Measurements from ENCODE around the gene PRKAG3. TPM values are rescaled to one million over a fixed set of nuclear protein-coding genes. Genes with fewer than 3 reads are reported as not detected.

PRKAG3 gene
- total and polyA plus RNA-seq, 9 of the 15 experiments (the other 6 are each of a cell fraction or from before 2014, with no cell fraction given), result not detected

DNA sequence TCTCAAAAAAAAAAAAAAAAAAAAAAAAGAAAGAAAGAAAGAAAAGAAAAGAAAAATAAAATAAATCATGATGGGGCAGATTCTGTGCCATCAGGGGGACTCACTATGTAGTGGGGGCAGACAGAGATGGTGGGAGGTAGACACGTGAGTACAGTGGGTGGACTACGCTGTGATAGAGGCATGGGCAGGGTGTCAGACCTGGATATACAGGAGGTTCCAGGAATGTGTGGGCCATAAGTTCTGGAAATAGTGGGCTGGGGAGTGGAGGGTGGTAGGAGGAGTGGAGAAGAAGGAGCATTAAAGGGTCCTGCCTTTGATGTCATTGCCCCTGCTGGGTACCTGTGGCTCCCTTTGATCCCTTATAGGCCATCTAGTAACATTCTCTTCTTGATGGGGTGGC, 19.2 kb upstream of the PRKAG3 start (continued):
- no peak for TF ChIP-seq STAT5B (CRISPR knock-in tag; IDR thresholded peaks at IDR 0.05)
- TF ChIP-seq CAMTA2 (CRISPR knock-in tag; conservative IDR thresholded peaks at IDR 0.05), result no peak

GRCh38 chr2:218849721-218850120, 18.1 kb upstream of the PRKAG3 start:
- no peak for FAIRE-seq
- WGBS (ENCODE audit: insufficient coverage, low coverage, missing lambda C conversion rate), result 8% methylated on average over 6 of the region's 7 CpGs
- Histone ChIP-seq H2AFZ (ENCODE audit: low read depth, low read length) (no peak overlapping the region), H3K4me3 (no peak overlapping the region), H3K9me3 (replicated peaks; ENCODE audit: control insufficient read depth, insufficient read depth, low read depth, low read length) (no peaks in the 10 kb centered on the region), H4K20me1 (replicated peaks; ENCODE audit: control insufficient read depth, insufficient read depth, low read length) (no peaks in the 10 kb centered on the region), H3K27ac (ENCODE audit: extremely low read depth, low read depth, low read length) (no peak overlapping the region), H3K9me1 (ENCODE audit: control insufficient read depth, insufficient read depth, low read length) (no peaks in the 10 kb centered on the region), H3K36me3 (ENCODE audit: control insufficient read depth, insufficient read depth, low read length) (no peaks in the 10 kb centered on the region), H3K79me2 (ENCODE audit: control insufficient read depth, insufficient read depth, low read length) (no peaks in the 10 kb centered on the region), H3K9ac (ENCODE audit: insufficient read depth in 1 of 2, low read depth in 2 of 2, low read length in 2 of 2) (no peak overlapping the region), H3K4me2 (ENCODE audit: insufficient read depth, low read length) (no peak overlapping the region), H3K27me3 (ENCODE audit: control insufficient read depth in 2 of 2, insufficient read depth in 2 of 2, low read length in 2 of 2) (peaks cover 0 to 10% of the 10 kb centered on the region in 2 experiments; a peak in 2 of 5 replicates), H3K4me1 (replicated peaks in 1 of 2; ENCODE audit: control insufficient read depth in 2 of 2, insufficient read depth in 2 of 2, low read length in 2 of 2) (no peaks in the 10 kb centered on the region; a peak in 1 of 5 replicates)
- in situ Hi-C loops (cut with MboI) (loop anchor here (10.0 kb wide), 2 partner anchors 125 to 265 kb away; no protein-coding TSS in a partner anchor), intact Hi-C loops (cut with micrococcal nuclease) (loop anchor here (5.0 to 10.0 kb wide), 4 partner anchors 137 to 682 kb away; partner anchors contain the start of genes CXCR1 and TTLL4)
- CTCF ChIA-PET (ENCODE audit: low intra/inter-chr PET ratio), result no interaction called here
- no peak for ATAC-seq
- POLR2A ChIA-PET, result interaction anchor here (0.8 kb wide), 1 partner anchor 192 kb away, joined by 6 read pairs; no protein-coding TSS in a partner anchor
- BruUV-seq (replicated peaks), result no TSS peak
- no peak for DNase-seq (ENCODE audit: extremely low read depth in 1 of 4, low spot score in 3 of 4)
- TF ChIP-seq PHF20 (IDR thresholded peaks at IDR 0.05; ENCODE audit: partially characterized antibody), result no peak
- TF ChIP-seq, protein P1, sequence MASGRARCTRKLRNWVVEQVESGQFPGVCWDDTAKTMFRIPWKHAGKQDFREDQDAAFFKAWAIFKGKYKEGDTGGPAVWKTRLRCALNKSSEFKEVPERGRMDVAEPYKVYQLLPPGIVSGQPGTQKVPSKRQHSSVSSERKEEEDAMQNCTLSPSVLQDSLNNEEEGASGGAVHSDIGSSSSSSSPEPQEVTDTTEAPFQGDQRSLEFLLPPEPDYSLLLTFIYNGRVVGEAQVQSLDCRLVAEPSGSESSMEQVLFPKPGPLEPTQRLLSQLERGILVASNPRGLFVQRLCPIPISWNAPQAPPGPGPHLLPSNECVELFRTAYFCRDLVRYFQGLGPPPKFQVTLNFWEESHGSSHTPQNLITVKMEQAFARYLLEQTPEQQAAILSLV (tag; IDR thresholded peaks at IDR 0.05), result no peak
- TF ChIP-seq HNRNPH1 (optimal IDR thresholded peaks at IDR 0.05; ENCODE audit: low read depth, low read length), result no peak
- no peak for TF ChIP-seq E2F8 (IDR thresholded peaks at IDR 0.05; ENCODE audit: low read depth, partially characterized antibody)
- no peak for TF ChIP-seq CXXC5 (CRISPR knock-in tag; IDR thresholded peaks at IDR 0.05)
- TF ChIP-seq KAT2B (IDR thresholded peaks at IDR 0.05; ENCODE audit: low read depth, low read length), result no peak
- no peak for TF ChIP-seq XRCC5 (IDR thresholded peaks at IDR 0.05; ENCODE audit: low read depth, low read length)
- TF ChIP-seq ZBED1 (IDR thresholded peaks at IDR 0.05), result no peak
- TF ChIP-seq NRF1 (conservative IDR thresholded peaks at IDR 0.05 in 1 of 2, IDR thresholded peaks at IDR 0.05 in 1 of 2), result no peak
- TF ChIP-seq C11orf30 (IDR thresholded peaks at IDR 0.05; ENCODE audit: low read depth), result no peak
- TF ChIP-seq YY1 (IDR thresholded peaks at IDR 0.05; ENCODE audit: borderline replicate concordance in 1 of 3, control insufficient read depth in 1 of 3, extremely low read depth in 1 of 3, insufficient read depth in 3 of 3, insufficient read length in 1 of 3, insufficient replicate concordance in 2 of 3, low read depth in 1 of 3, low read length in 2 of 3), result no peak
- no peak for TF ChIP-seq ZNF263 (CRISPR knock-in tag; IDR thresholded peaks at IDR 0.05; ENCODE audit: borderline replicate concordance)
- no peak for TF ChIP-seq TARDBP (IDR thresholded peaks at IDR 0.05)
- TF ChIP-seq, protein P2, sequence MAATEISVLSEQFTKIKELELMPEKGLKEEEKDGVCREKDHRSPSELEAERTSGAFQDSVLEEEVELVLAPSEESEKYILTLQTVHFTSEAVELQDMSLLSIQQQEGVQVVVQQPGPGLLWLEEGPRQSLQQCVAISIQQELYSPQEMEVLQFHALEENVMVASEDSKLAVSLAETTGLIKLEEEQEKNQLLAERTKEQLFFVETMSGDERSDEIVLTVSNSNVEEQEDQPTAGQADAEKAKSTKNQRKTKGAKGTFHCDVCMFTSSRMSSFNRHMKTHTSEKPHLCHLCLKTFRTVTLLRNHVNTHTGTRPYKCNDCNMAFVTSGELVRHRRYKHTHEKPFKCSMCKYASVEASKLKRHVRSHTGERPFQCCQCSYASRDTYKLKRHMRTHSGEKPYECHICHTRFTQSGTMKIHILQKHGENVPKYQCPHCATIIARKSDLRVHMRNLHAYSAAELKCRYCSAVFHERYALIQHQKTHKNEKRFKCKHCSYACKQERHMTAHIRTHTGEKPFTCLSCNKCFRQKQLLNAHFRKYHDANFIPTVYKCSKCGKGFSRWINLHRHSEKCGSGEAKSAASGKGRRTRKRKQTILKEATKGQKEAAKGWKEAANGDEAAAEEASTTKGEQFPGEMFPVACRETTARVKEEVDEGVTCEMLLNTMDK (IDR thresholded peaks at IDR 0.05; ENCODE audit: borderline replicate concordance, insufficient read depth, low read depth, low read length, poor library complexity, severe bottlenecking), result no peak

Measured in K562 (cell line).